ENCODE measurements around the gene CHST15. TPM values are rescaled to one million over a fixed set of nuclear protein-coding genes. Genes with fewer than 3 reads are reported as not detected.

CHST15 gene
- total RNA-seq, 3 donors from 2014 or later, result 4.8 to 64.5 (median 10.8) TPM

GRCh38 chr10:124042656-124043309 lies 50.6 kb downstream of the CHST15 start:
- intact Hi-C loops (cut with DNase I, micrococcal nuclease), result no loop called here
- ATAC-seq (no peak), DNase-seq (no peak)
- no peaks in the 10 kb centered on the region for H3K9me3 ChIP-seq
- TF ChIP-seq CTCF (IDR thresholded peaks at IDR 0.05), result no peak
- H3K4me1 ChIP-seq (ENCODE audit: low read depth), result no peaks in the 10 kb centered on the region
- no peaks in the 10 kb centered on the region for H3K36me3 ChIP-seq (ENCODE audit: low read depth)
- H3K4me3 ChIP-seq, result no peak overlapping the region

GRCh38 chr10:124041675-124042445 lies 51.5 kb downstream of the CHST15 start:
- H3K4me1 ChIP-seq (ENCODE audit: low read depth), result no peaks in the 10 kb centered on the region
- no peaks in the 10 kb centered on the region for H3K36me3 ChIP-seq (ENCODE audit: low read depth)
- DNase-seq (no peak), ATAC-seq (no peak)
- H3K9me3 ChIP-seq, result no peaks in the 10 kb centered on the region
- intact Hi-C loops (cut with DNase I, micrococcal nuclease), result no loop called here
- no peak overlapping the region for H3K4me3 ChIP-seq
- no peak for TF ChIP-seq CTCF (IDR thresholded peaks at IDR 0.05)

- Histone ChIP-seq H3K36me3 (ENCODE audit: low read depth) (no peaks in the 10 kb centered on the region), H3K9me3 (no peaks in the 10 kb centered on the region), H3K4me3 (no peak overlapping the region), H3K4me1 (ENCODE audit: low read depth) (no peaks in the 10 kb centered on the region)
- ATAC-seq (no peak), DNase-seq (peak in 1 of 3 donors; percentile 36)
- intact Hi-C loops (cut with DNase I, micrococcal nuclease), result no loop called here
- no peak for TF ChIP-seq CTCF (IDR thresholded peaks at IDR 0.05)
These were observed 52.8 kb downstream of the CHST15 start for GRCh38 chr10:124040451-124041188.

- TF ChIP-seq CTCF (IDR thresholded peaks at IDR 0.05), result no peak
- ATAC-seq (no peak), DNase-seq (no peak)
- no peaks in the 10 kb centered on the region for H3K36me3 ChIP-seq (ENCODE audit: low read depth)
- no peak overlapping the region for H3K4me3 ChIP-seq
- intact Hi-C loops (cut with DNase I, micrococcal nuclease), result no loop called here
- H3K9me3 ChIP-seq, result no peaks in the 10 kb centered on the region
- H3K4me1 ChIP-seq (ENCODE audit: low read depth), result no peaks in the 10 kb centered on the region
These were observed 53.9 kb downstream of the CHST15 start for GRCh38 chr10:124039483-124040013.

GRCh38 chr10:124037784-124038183 lies 55.6 kb downstream of the CHST15 start:
- Histone ChIP-seq H3K36me3 (ENCODE audit: low read depth) (no peaks in the 10 kb centered on the region), H3K9me3 (no peaks in the 10 kb centered on the region), H3K4me1 (ENCODE audit: low read depth) (no peaks in the 10 kb centered on the region), H3K4me3 (no peak overlapping the region)
- intact Hi-C loops (cut with DNase I, micrococcal nuclease), result no loop called here
- no peak for TF ChIP-seq CTCF (IDR thresholded peaks at IDR 0.05)
- peak in 1 of 3 donors; percentile 32 for DNase-seq
- no peak for ATAC-seq
